Endothelial cell of umbilical vein (primary cell): ENCODE measurements around the gene SLC66A2. TPM values are rescaled to one million over a fixed set of nuclear protein-coding genes. Genes with fewer than 3 reads are reported as not detected.

Experiments used
- BruUV-seq: library from RNA; stranded (reverse); fragments of 400-500 nt; replicated peaks from 2 replicates; lab custom pipeline; 2021; lab: Mats Ljungman, UMichigan
- CTCF ChIA-PET: fragments of 300-600, 350-600 bp; sonication (Branson Sonifier 250); formaldehyde crosslinking; loops from one replicate; lab custom pipeline; 2021; ENCODE audit warnings: antibody characterized with exemption, inconsistent platforms; lab: Charles Lee
- POLR2A ChIA-PET: fragments of 300-600, 350-600 bp; sonication (Branson Sonifier 250); formaldehyde crosslinking; loops from one replicate; lab custom pipeline; 2021; ENCODE audit warnings: antibody characterized with exemption, inconsistent platforms; lab: Charles Lee
- DNase-seq: peaks from one replicate; pipeline ENCODE4 v3.0.0-alpha.2; 2011; ENCODE audit warnings: low read depth, low spot score
- FAIRE-seq: peaks from 2 replicates; lab custom pipeline; 2011; peaks lifted over from hg19 to GRCh38; lab: Jason Lieb, UNC
- H2AFZ ChIP-seq: 2 replicates; pipeline ENCODE4 v1.6.0; 2012; ENCODE audit warnings: low read depth, low read length, control low read depth, inconsistent platforms
- H3K27ac ChIP-seq: 2 replicates; pipeline ENCODE4 v1.5.1; 2011; ENCODE audit warnings: low read depth, mild to moderate bottlenecking, control low read depth, low read length, moderate library complexity; ENCODE audit not compliant: insufficient read depth
- H3K27me3 ChIP-seq, 2 experiments: 2 replicates each; pipeline versions ENCODE4 v1.6.0 to v1.6.1; 2011; ENCODE audit warnings: low read length in 2 of 2, mixed read lengths in 1 of 2; ENCODE audit not compliant: control insufficient read depth in 2 of 2, insufficient read depth in 2 of 2
- H3K36me3 ChIP-seq, 2 experiments: 2 replicates in 1 of 2; 3 replicates in 1 of 2; pipeline ENCODE4 v1.5.1; 2011; ENCODE audit warnings: low read length in 2 of 2, mild to moderate bottlenecking in 1 of 2, moderate library complexity in 1 of 2; ENCODE audit not compliant: control insufficient read depth in 2 of 2, insufficient read depth in 2 of 2; ENCODE audit errors: extremely low read depth in 1 of 2
- H3K4me1 ChIP-seq: 3 replicates; pipeline ENCODE4 v1.5.1; 2011; ENCODE audit warnings: mild to moderate bottlenecking, low read length; ENCODE audit not compliant: control insufficient read depth, insufficient read depth; ENCODE audit errors: extremely low read depth
- H3K4me2 ChIP-seq: 2 replicates; pipeline ENCODE4 v1.6.1; 2011; ENCODE audit warnings: low read length, control low read depth, mixed read lengths; ENCODE audit not compliant: insufficient read depth
- H3K4me3 ChIP-seq, 3 experiments: fragments of 200-600 bp in 1 of 3; sonication (generic), shearing (Covaris generic) in 1 of 3; replicated peaks in 1 of 3; 2 replicates each; pipeline ENCODE4 v1.5.1; 2011 to 2016; ENCODE audit warnings: control low read depth in 3 of 3, low read length in 3 of 3, mild to moderate bottlenecking in 2 of 3, inconsistent platforms in 1 of 3, low read depth in 1 of 3, moderate library complexity in 1 of 3; ENCODE audit not compliant: insufficient read depth in 1 of 3
- H3K79me2 ChIP-seq: 2 replicates; pipeline ENCODE4 v1.6.0; 2012; ENCODE audit warnings: low read length, inconsistent platforms; ENCODE audit not compliant: control insufficient read depth, insufficient read depth
- H3K9ac ChIP-seq: replicated peaks from 2 replicates; pipeline ENCODE3; 2011; ENCODE audit warnings: low read length, control low read depth; ENCODE audit not compliant: insufficient read depth; ENCODE audit errors: extremely low read depth
- H3K9me1 ChIP-seq: replicated peaks from 3 replicates; pipeline ENCODE4 v1.6.0; 2011; ENCODE audit warnings: mild to moderate bottlenecking, low read length; ENCODE audit not compliant: control insufficient read depth, insufficient read depth; ENCODE audit errors: extremely low read depth
- H3K9me3 ChIP-seq: replicated peaks from 2 replicates; pipeline ENCODE4 v1.5.1; 2012; ENCODE audit warnings: low read length, inconsistent platforms; ENCODE audit not compliant: control insufficient read depth, insufficient read depth
- H4K20me1 ChIP-seq: replicated peaks from 2 replicates; pipeline ENCODE3; 2011; ENCODE audit warnings: mild to moderate bottlenecking, low read length; ENCODE audit not compliant: control insufficient read depth, insufficient read depth; ENCODE audit errors: extremely low read depth
- EZH2 ChIP-seq: IDR thresholded peaks from 2 replicates; pipeline ENCODE4 v1.6.1; 2012; ENCODE audit warnings: borderline replicate concordance, low read depth, mild to moderate bottlenecking, moderate library complexity, low read length, inconsistent platforms; ENCODE audit not compliant: severe bottlenecking
- FOS ChIP-seq: IDR thresholded peaks from 2 replicates; pipeline ENCODE4 v1.6.1; 2011; ENCODE audit warnings: mild to moderate bottlenecking, low read length, moderate library complexity, borderline replicate concordance; ENCODE audit not compliant: insufficient read depth
- GATA2 ChIP-seq: IDR thresholded peaks from 2 replicates; pipeline ENCODE4 v1.7.0; 2011; ENCODE audit warnings: low read depth, mild to moderate bottlenecking, moderate library complexity, mixed read lengths, low read length; ENCODE audit not compliant: insufficient read length, insufficient read depth
- JUN ChIP-seq: IDR thresholded peaks from 2 replicates; pipeline ENCODE4 v1.6.1; 2011; ENCODE audit warnings: borderline replicate concordance, low read depth; ENCODE audit not compliant: insufficient read length, insufficient read depth
- MAX ChIP-seq: IDR thresholded peaks from 2 replicates; pipeline ENCODE4 v1.6.1; 2011; ENCODE audit not compliant: insufficient read depth, insufficient read length
- MYC ChIP-seq: IDR thresholded peaks from one replicate; pipeline ENCODE4 v1.6.1; 2011; ENCODE audit warnings: mild to moderate bottlenecking, low read depth, low read length
- POLR2A ChIP-seq: IDR thresholded peaks from 2 replicates; pipeline ENCODE4 v1.6.1; 2012; ENCODE audit warnings: low read depth, mild to moderate bottlenecking, control low read depth, low read length
- POLR2AphosphoS5 ChIP-seq: IDR thresholded peaks from 2 replicates; pipeline ENCODE4 v1.6.1; 2012; ENCODE audit warnings: low read depth, mild to moderate bottlenecking, control low read depth, low read length, moderate library complexity; ENCODE audit not compliant: insufficient read depth
- dilution Hi-C: fragments of 300-500 bp; cut with MboI; formaldehyde crosslinking; loops from one replicate; pipeline ENCODE4 v1.15.0; 2019; ENCODE audit warnings: low sequenced_read_pairs; ENCODE audit not compliant: extremely low pct_ligation_motif_present
- intact Hi-C: fragments of 100-400 bp; cut with micrococcal nuclease; formaldehyde crosslinking; loops from one replicate; pipeline ENCODE4 v1.10.0; 2022
- polyA plus RNA-seq, 4 experiments: library from polyadenylated mRNA; depleted of rRNA in 3 of 4; stranded (reverse) in 3 of 4; unstranded in 1 of 4; fragments of >200 nt; gene quantifications; 2 replicates each; pipeline versions ENCODE4 v1.2.1 to v1.2.3, GENCODE V29; 2011 to 2012; ENCODE audit warnings: missing spikeins in 1 of 4
- total RNA-seq: library from RNA; stranded (reverse); gene quantifications from 2 replicates; pipeline ENCODE4 v1.2.3, GENCODE V29; 2021
- TF ChIP-seq, protein P1 (sequence below), 2 donors: IDR thresholded peaks; 1 replicate in 1 of 2; 2 replicates in 1 of 2; pipeline ENCODE4 v1.5.1; 2011; ENCODE audit warnings: low read length in 2 of 2, mild to moderate bottlenecking in 2 of 2, moderate library complexity in 2 of 2, control low read depth in 1 of 2, inconsistent platforms in 1 of 2, low read depth in 1 of 2; ENCODE audit not compliant: insufficient read depth in 1 of 2; ENCODE audit errors: extremely low read depth in 1 of 2

SLC66A2 gene
- total and polyA plus RNA-seq, 2 donors (not counting 3 experiments of a cell fraction or from before 2014, with no cell fraction given) = 32.5 to 37.1 TPM

DNA sequence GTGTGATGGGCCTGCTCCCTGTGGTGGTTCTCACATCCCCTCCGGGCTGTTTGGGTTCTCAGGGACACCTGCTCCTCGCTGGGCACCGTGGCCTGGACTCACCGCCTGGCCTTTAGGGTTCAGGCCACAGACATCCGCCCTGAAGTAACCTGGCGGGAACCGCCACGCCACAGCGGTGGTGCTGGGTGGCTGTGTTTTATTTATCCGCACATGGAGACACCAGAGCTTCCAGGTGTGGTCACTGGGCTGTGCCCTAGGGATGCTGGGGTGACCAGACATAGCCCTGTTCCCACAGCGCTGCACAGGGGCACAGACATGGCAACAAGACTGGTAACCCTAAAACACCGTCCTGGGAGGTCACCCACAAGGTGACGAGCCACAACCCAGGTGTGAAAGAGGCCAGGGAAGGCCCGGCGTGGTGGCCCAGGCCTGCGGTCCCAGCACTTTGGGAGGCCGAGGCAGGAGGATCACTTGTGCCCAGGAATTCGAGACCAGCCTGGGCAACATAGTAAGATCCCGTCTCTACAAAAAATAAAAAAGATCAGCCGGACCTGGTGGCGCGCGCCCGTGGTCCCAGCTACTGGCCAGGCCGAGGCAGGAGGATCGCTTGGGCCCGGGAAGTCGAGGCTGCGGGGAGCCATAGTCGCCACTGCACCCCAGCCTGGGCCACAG, 12.3 kb upstream of the SLC66A2 start:
- Histone ChIP-seq H3K4me1 (peaks cover 12% of the 10 kb centered on the region), H3K9me3 (no peaks in the 10 kb centered on the region), H3K36me3 (no peaks in the 10 kb centered on the region), H3K4me3 (peak overlapping the region in 2 of 3 experiments; percentile 40 to 44), H3K79me2 (no peaks in the 10 kb centered on the region), H3K27me3 (peaks cover 8 to 14% of the 10 kb centered on the region in 2 experiments), H3K9me1 (no peaks in the 10 kb centered on the region), H2AFZ (peak overlapping the region; percentile 56), H3K4me2 (peak overlapping the region; percentile 80), H3K9ac (no peak overlapping the region), H4K20me1 (no peaks in the 10 kb centered on the region), H3K27ac (no peak overlapping the region)
- ChIA-PET POLR2A (interaction anchor here (1.0 kb wide), 1 partner anchor 70 kb away, joined by 3 read pairs; no protein-coding TSS in a partner anchor), CTCF (interaction anchor here (1.8 kb wide), 1 partner anchor 23 kb away, joined by 5 read pairs; no protein-coding TSS in a partner anchor)
- no TSS peak for BruUV-seq
- TF ChIP-seq EZH2 (no peak), JUN (no peak), FOS (no peak), POLR2A (no peak), MAX (no peak), GATA2 (no peak), MYC (no peak), POLR2AphosphoS5 (no peak)
- TF ChIP-seq, protein P1, sequence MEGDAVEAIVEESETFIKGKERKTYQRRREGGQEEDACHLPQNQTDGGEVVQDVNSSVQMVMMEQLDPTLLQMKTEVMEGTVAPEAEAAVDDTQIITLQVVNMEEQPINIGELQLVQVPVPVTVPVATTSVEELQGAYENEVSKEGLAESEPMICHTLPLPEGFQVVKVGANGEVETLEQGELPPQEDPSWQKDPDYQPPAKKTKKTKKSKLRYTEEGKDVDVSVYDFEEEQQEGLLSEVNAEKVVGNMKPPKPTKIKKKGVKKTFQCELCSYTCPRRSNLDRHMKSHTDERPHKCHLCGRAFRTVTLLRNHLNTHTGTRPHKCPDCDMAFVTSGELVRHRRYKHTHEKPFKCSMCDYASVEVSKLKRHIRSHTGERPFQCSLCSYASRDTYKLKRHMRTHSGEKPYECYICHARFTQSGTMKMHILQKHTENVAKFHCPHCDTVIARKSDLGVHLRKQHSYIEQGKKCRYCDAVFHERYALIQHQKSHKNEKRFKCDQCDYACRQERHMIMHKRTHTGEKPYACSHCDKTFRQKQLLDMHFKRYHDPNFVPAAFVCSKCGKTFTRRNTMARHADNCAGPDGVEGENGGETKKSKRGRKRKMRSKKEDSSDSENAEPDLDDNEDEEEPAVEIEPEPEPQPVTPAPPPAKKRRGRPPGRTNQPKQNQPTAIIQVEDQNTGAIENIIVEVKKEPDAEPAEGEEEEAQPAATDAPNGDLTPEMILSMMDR (IDR thresholded peaks at IDR 0.05; ENCODE audit: extremely low read depth in 1 of 2, insufficient read depth in 1 of 2, low read depth in 1 of 2, low read length in 2 of 2) = no peak
- dilution Hi-C loops (no loop called here), intact Hi-C loops (loop anchor here (1.0 kb wide), 1 partner anchor 12 kb away; the partner anchor contains the start of gene SLC66A2)
- DNase-seq (no peak), FAIRE-seq (no peak)
